Hematopoietic multipotent progenitor cell treated with erythropoietin and hydrocortisone succinate and interleukin-3 and kit ligand, for 6 days (in vitro differentiated cells): ENCODE measurements around the gene ELFN1.
"Not testable (repeated sequence)": the region's sequence is repeated elsewhere in the genome, so short reads cannot be mapped to it uniquely, and the experiment has no call there.

Source experiments
- DNase-seq: peaks from one replicate; pipeline ENCODE4 v3.0.0-alpha.2; 2015

ELFN1 gene

GRCh38 chr7:1762238-1762945 is 92.3 kb downstream of the ELFN1 start:
- DNase-seq = no peak

- DNase-seq = no peak
Measured at GRCh38 chr7:1763033-1763432, 93.0 kb downstream of the ELFN1 start.

GRCh38 chr7:1763911-1764310 is 93.8 kb downstream of the ELFN1 start:
- DNase-seq = not testable (repeated sequence)

- no peak for DNase-seq
Measured at GRCh38 chr7:1765336-1765735, 95.3 kb downstream of the ELFN1 start.

GRCh38 chr7:1767524-1767923 is 97.4 kb downstream of the ELFN1 start:
- peak; percentile 24 for DNase-seq

- peak; percentile 22 for DNase-seq
Measured at GRCh38 chr7:1768832-1769231, 98.8 kb downstream of the ELFN1 start.

- DNase-seq = no peak
Measured at GRCh38 chr7:1769286-1770200, 99.5 kb downstream of the ELFN1 start.

GRCh38 chr7:1770331-1770730 is 100.3 kb downstream of the ELFN1 start:
- no peak for DNase-seq

- no peak for DNase-seq
Measured at GRCh38 chr7:1775389-1775788, 105.3 kb downstream of the ELFN1 start.

GRCh38 chr7:1777122-1777521 is 107.0 kb downstream of the ELFN1 start:
- DNase-seq = no peak

GRCh38 chr7:1779445-1779844 is 109.4 kb downstream of the ELFN1 start:
- no peak for DNase-seq

GRCh38 chr7:1781369-1781768 is 111.3 kb downstream of the ELFN1 start:
- no peak for DNase-seq

GRCh38 chr7:1785839-1786238 is 115.8 kb downstream of the ELFN1 start:
- no peak for DNase-seq

- DNase-seq = no peak
Measured at GRCh38 chr7:1787241-1787640, 117.2 kb downstream of the ELFN1 start.

- DNase-seq = no peak
Measured at GRCh38 chr7:1787681-1788235, 117.7 kb downstream of the ELFN1 start.

GRCh38 chr7:1794888-1795542 is 124.9 kb downstream of the ELFN1 start:
- peak; percentile 61 for DNase-seq
